ENCODE measurements around the gene SELENOH.
A peak's percentile ranks its signal among the peaks of the same experiment; 100 is the strongest.

Gene SELENOH

GRCh38 chr11:57751176-57751575 lies 9.9 kb downstream of the SELENOH start:
- no peak for DNase-seq

DNA sequence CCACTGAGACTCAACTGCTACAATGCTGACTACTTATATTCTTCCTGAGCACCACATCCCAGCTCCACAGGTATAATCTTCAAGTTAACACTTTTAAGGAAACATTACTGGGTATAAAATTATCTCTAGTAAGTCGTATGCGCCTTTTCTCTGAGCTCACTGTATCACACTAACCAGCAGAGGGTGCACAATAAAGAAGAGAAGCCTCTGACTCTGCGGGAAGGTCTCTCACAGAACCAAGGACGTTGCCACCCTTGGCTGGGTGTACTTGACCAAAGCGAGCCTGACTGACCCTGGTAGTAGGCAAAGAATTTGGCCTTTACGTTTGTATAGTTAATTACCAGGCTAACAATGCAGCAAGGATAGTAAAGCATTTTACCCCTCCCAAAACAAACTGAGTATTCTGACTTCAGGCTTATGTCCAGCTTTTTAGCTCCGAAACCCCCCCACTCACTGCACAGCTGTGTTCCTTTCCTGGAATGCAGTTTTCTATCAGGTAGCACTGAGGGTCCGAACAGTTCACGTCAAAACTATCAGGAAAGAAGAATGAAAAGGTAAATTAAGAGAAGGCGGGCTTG lies 10.5 kb downstream of the SELENOH start, which contains the start of gene BTBD18:
Gene BTBD18, minus strand, starts transcription at position 144 of the 578 bp plus-strand sequence. CDS start 631 bp downstream, outside the sequence.
- peak; percentile 6 to 7 for DNase-seq

DNA sequence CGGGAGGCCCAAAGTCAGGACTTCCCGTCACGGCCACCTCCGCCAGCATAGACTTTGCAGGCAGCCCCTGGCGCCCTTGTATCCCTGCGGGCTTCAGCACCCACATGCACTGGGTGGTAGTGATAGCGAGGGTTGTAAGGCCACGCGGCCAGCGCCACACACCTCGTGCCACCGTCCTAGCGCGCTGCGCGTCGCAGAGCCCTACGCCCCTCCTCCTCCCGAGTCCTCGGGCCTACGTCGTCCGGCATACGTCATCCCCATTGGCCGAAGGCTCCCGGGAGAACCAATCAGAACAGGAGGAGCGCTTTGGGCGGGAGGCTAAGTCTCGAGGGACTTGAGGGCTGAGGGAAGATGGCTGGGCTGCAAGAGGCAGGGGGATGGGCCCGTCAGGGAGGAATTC lies 11.7 kb downstream of the SELENOH start:
- no peak for DNase-seq

- DNase-seq = no peak
Observed at GRCh38 chr11:57758174-57758573, 16.9 kb downstream of the SELENOH start.

GRCh38 chr11:57761301-57762234 lies 20.3 kb downstream of the SELENOH start, which contains the start of gene CTNND1:
TSS of gene CTNND1 (plus strand) at chr11:57761802. CDS start at chr11:57791479, 29,677 bp downstream.
- DNase-seq = peak; percentile 26 to 27

GRCh38 chr11:57762235-57762861 lies 21.1 kb downstream of the SELENOH start:
- no peak for DNase-seq

DNA sequence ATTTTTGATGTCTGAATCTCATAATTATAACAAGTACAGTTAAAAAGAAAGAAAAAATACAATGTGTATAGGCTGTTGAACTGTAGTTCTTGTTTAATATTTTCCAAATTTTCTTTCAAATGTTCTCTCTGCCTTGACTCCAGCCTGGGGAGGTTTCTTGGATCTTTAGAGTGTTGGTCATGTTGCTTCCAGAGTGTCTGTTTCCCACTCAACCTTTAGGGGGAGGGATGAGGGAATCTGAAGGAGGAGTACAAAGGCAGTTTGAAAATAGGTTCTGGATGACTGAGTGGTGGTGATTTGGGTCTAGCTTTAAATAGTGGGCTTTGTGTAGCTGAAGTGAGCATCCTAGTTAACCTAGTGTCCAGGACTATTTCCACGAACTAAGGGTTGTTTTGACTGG lies 22.3 kb downstream of the SELENOH start:
- DNase-seq = no peak

DNA sequence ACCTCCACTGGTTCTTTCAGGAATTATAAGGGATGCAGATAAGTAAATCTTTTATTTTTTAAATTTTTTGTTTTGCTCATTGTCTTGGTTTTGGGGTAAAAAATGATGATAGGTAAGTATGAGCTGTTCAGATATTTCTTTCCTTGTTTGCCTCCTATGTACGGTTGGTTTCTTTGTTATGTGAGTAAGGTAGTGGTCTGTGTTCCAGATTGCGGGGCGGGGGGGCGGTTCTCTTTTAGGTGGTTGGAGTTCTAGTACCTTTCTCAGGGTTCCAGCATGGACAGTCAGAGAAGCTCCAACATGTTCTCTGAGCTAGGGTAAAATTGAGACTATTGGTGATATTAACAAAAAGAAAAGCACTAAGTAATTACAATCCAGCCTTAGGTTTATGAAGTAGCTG lies 22.7 kb downstream of the SELENOH start:
- DNase-seq = no peak

DNA sequence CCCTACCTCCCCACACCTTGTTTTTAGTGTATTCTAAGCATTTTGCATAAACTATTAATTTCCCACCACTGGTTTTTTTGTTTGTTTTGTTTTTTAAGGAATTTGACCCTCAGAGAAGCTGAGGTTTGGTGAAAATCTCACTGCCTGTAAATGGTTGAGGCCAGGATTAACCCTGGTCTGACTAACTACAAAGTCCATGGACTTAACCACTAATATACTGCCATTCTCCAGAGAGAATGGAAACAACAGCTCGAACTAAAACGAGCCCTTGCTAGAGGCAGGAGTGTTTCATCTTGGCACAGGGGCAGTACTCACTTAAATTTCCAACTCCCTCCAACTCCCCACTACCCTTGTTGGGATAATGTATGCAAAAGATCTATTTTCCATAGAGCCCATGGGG lies 23.3 kb downstream of the SELENOH start:
- DNase-seq = no peak

GRCh38 chr11:57764972-57765371 lies 23.7 kb downstream of the SELENOH start:
- no peak for DNase-seq

- DNase-seq = no peak
Observed at GRCh38 chr11:57770793-57771192, 29.5 kb downstream of the SELENOH start.

DNA sequence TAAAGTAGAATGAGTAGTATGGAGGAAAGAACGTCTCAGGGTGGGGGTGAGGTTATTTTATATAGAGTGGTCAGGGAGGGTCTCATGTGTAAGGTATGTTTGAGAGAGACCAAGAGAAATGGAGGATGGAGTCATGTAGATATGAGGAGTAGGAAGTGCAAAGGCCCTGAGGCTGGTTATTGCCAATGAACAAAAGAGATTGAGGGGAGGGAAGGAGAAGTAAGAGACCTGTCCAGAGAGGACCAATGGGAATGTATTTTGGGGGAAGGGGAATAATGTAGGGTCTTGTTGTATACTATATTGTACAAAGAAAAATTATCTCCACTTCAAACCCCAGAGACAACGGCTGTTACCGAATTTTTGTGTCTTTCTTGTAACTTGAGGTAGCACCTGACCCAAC lies 30.1 kb downstream of the SELENOH start:
- DNase-seq = no peak

DNA sequence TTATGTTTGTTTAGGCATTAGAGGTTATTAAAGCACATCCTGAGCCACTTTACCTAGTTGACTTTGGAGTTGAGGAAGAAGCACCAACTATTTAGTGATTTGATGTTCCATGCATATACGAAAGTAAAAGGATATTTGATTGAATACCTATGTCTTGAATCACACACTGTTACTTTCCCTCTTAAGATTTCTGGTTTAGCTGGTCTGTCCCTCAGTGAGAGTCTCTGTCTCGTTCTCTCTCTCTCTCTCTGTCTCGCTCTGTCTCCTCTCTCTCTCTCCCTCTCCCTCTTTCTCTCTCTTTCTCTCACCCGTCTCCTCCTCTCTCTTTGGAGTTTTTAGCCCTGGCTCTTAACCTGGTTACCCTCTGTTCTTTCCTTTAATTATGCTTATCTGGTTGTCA lies 31.3 kb downstream of the SELENOH start:
- DNase-seq = no peak

GRCh38 chr11:57773026-57773598 lies 31.8 kb downstream of the SELENOH start:
- no peak for DNase-seq

DNA sequence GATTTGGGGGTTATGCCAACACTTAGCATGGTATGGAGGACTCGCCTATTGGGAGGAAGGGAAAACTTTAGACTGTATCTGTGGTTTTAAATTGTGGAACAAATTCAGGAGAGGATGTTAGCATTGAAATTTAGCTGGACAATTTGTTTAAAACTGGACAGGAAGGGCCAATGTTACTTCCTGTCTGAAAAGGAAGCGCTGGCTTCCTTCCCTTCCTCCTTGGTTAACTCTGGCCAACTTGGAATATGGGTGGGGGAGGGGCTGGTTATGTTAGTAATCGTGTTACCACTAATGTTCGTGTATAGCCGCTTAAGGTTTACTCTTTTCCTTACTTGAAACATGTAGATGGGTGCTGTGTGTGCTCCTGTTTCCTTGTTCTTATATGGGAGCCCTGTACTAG lies 34.2 kb downstream of the SELENOH start:
- no peak for DNase-seq

DNA sequence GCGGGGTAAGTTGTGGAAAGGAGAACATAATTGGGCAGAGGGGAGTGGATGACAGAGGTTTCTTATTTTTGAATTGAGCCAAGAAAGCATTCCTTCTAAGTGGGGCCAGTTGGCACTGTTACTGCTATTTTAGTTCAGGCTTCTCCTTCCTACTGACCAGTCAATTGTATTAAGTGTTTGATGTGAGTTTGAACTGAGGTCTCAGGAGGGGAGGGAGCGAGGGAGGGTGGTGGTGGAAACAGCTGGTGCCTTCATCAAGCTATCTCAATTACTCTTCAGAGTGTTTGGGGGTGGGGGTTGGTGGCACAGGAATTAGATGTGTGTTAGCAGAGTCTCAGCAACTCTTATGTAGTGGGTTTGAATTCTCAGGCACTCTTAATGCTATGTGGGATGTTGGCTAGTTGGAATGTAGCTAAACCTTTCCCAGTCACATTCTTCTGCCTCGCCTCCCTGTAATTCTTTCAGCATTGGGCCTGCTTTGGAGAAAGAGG lies 34.8 kb downstream of the SELENOH start:
- DNase-seq = no peak

GRCh38 chr11:57776577-57777210 lies 35.4 kb downstream of the SELENOH start:
- no peak for DNase-seq

- DNase-seq = no peak
Observed at GRCh38 chr11:57777969-57778317, 36.7 kb downstream of the SELENOH start.

DNA sequence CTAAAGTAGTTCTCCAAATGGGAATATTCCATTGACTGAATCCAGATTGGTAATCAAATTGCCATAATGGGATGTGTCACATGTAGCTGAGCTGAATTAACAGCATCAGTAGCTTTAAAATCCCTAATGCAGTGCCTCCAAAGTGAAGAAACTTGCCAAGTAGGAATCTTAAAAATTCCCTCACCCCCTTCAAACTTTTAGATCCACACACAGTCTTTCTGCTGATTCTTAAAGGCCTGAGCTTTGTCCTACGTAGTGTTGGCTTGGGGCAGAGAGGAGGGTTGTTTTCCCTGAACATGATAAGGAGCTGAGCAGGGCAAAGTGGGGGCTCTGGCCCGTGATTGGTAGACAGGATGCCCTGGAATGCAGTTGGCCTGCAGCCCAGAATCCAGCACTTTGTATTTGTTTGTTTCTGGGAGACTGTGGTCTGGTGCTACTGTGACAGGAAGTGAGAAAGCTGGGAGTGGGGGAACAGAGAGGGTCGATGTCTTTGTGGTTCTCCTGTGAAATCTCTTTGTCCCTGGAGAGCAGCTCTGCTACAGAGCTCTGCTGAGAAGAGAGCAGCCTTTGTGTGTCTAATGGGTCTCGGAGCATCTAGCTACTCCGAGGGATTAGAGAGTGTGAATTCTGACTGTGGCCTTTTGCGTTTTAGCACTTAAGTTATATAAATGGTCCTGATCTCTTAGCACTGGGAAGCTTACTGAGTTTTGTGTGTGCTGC lies 37.2 kb downstream of the SELENOH start:
- no peak for DNase-seq

DNA sequence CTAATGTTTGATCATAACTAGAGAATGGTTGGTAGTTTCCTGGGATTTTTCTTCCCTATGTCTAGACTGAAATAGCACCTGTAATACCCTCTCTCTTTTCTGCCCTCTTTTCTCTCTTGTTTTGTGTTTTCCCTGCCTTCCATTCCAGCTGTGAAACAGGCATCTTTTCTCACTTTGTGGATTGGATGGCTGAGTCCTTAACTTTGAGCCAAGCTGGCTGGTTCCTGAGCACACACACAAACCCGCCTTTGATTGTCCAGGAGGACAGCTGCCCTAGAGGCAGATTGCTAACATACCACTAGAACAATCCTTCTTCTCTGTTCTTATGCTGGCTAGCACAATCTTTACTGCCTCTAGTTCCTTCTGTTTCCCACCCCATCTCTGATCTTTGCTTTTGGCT lies 38.0 kb downstream of the SELENOH start:
- no peak for DNase-seq

DNA sequence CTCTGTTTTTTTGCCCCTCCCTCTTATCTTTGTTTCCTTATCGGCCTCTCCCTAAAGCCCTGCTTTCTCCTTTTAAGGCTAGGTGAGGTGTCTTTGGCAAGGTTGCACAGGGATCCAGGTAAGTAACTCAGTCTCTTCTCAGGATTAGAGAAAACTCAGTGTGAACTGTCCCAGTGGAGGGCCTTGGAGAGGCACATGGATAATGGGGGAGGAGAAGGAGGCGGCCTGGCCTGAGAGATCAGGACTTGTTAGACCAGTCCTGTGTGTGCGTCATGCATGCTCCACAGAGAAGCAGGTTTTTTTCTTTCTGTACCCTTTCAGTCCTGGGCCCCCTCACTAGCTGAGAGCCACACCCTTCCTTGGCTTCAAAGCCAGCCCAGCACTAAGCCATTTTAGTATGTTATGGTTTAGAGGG lies 40.2 kb downstream of the SELENOH start:
- no peak for DNase-seq

GRCh38 chr11:57785072-57785471 lies 43.8 kb downstream of the SELENOH start:
- no peak for DNase-seq

Data from NCI-H1930 (cell line).